Mammary epithelial cell (primary cell): ENCODE measurements around the gene PDCD11.

Experiments used
- CTCF ChIP-seq, 2 donors: IDR thresholded peaks in 1 of 2; conservative IDR thresholded peaks in 1 of 2; 2 replicates each; pipeline ENCODE4 v1.5.1; 2011 to 2012; ENCODE audit warnings: inconsistent platforms in 2 of 2, low read length in 2 of 2, mild to moderate bottlenecking in 2 of 2, control low read depth in 1 of 2, low read depth in 1 of 2; ENCODE audit not compliant: insufficient read depth in 1 of 2; ENCODE audit errors: extremely low read depth in 1 of 2
- EZH2 ChIP-seq: IDR thresholded peaks from 2 replicates; pipeline ENCODE4 v1.6.1; 2012; ENCODE audit warnings: low read length, inconsistent platforms, borderline replicate concordance

GRCh38 chr10:103445767-103446567, 49.5 kb downstream of the PDCD11 start:
- TF ChIP-seq CTCF (conservative IDR thresholded peaks at IDR 0.05 in 1 of 2, IDR thresholded peaks at IDR 0.05 in 1 of 2; ENCODE audit: extremely low read depth in 1 of 2, insufficient read depth in 1 of 2, low read depth in 1 of 2, low read length in 2 of 2) (no peak), EZH2 (no peak)
